NCI-H748 treated with DMSO at 0.1 percent for 48 hours (cell line): Measurements from ENCODE around the gene CCDC57.

Experiments used
- DNase-seq: peaks from one replicate; lab custom pipeline; 2025; lab: John Stamatoyannopoulos, UW

CCDC57 gene

GRCh38 chr17:82080789-82081464, 131.7 kb downstream of the CCDC57 start:
- no peak for DNase-seq

GRCh38 chr17:82080048-82080788, 132.4 kb downstream of the CCDC57 start:
- DNase-seq, result no peak

GRCh38 chr17:82079001-82079677, 133.5 kb downstream of the CCDC57 start:
- no peak for DNase-seq

- no peak for DNase-seq
Observed at GRCh38 chr17:82078433-82078832, 134.2 kb downstream of the CCDC57 start.

- DNase-seq, result no peak
Observed at GRCh38 chr17:82077617-82078358, 134.9 kb downstream of the CCDC57 start.

- no peak for DNase-seq
Observed at GRCh38 chr17:82076785-82077591, 135.7 kb downstream of the CCDC57 start.

GRCh38 chr17:82076018-82076784, 136.4 kb downstream of the CCDC57 start:
- no peak for DNase-seq

GRCh38 chr17:82073446-82073845, 139.2 kb downstream of the CCDC57 start:
- no peak for DNase-seq

- DNase-seq, result no peak
Observed at GRCh38 chr17:82072827-82073226, 139.8 kb downstream of the CCDC57 start.

- DNase-seq, result no peak
Observed at GRCh38 chr17:82070611-82071010, 142.0 kb downstream of the CCDC57 start.

GRCh38 chr17:82065638-82066303, 146.9 kb downstream of the CCDC57 start, which contains the start of gene DUS1L:
Gene DUS1L (minus strand): TSS chr17:82065804. CDS start chr17:82065059, 745 bp downstream.
- DNase-seq, result no peak

- no peak for DNase-seq
Observed at GRCh38 chr17:82065193-82065637, 147.4 kb downstream of the CCDC57 start.

- no peak for DNase-seq
Observed at GRCh38 chr17:82064433-82065192, 148.0 kb downstream of the CCDC57 start.

GRCh38 chr17:82063424-82064415, 148.9 kb downstream of the CCDC57 start:
- DNase-seq, result no peak

GRCh38 chr17:82062984-82063368, 149.7 kb downstream of the CCDC57 start:
- no peak for DNase-seq

- DNase-seq, result no peak
Observed at GRCh38 chr17:82062076-82062983, 150.3 kb downstream of the CCDC57 start.
